AG10803 (cell line): ENCODE data around the gene PACS1.

Experiments used
- DNase-seq: peaks from one replicate; pipeline ENCODE4 v3.0.0; 2010; ENCODE audit warnings: low read depth
- H3K4me3 ChIP-seq: 2 replicates; pipeline ENCODE4 v1.5.1; 2011; ENCODE audit warnings: mild to moderate bottlenecking, low read length, control low read depth
- TF ChIP-seq, protein P1 (sequence below): conservative IDR thresholded peaks from 2 replicates; pipeline ENCODE4 v1.5.1; 2011; ENCODE audit warnings: mild to moderate bottlenecking, low read length, control low read depth, inconsistent platforms

The PACS1 gene

DNA sequence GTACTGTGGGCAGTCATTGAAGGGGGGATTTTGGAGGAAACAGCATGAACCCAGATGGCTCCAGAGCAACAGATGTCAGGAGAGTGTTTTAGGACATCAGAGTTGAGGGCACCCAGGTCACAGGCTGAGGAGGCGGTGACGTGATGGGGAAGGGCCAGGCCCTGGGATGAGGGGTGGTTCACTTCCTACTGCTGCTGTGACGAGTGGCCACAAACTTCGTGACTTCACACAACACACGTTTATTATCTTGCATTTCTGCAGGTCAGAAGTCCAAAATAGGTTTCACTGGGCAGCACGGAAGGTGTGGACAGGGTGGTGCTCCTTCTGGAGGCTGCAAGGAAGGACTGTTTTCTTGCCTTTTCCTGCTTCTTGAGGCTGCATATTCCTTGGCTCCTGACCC is 120.7 kb downstream of the PACS1 start:
- no peak overlapping the region for H3K4me3 ChIP-seq
- no peak for DNase-seq
- TF ChIP-seq, protein P1, sequence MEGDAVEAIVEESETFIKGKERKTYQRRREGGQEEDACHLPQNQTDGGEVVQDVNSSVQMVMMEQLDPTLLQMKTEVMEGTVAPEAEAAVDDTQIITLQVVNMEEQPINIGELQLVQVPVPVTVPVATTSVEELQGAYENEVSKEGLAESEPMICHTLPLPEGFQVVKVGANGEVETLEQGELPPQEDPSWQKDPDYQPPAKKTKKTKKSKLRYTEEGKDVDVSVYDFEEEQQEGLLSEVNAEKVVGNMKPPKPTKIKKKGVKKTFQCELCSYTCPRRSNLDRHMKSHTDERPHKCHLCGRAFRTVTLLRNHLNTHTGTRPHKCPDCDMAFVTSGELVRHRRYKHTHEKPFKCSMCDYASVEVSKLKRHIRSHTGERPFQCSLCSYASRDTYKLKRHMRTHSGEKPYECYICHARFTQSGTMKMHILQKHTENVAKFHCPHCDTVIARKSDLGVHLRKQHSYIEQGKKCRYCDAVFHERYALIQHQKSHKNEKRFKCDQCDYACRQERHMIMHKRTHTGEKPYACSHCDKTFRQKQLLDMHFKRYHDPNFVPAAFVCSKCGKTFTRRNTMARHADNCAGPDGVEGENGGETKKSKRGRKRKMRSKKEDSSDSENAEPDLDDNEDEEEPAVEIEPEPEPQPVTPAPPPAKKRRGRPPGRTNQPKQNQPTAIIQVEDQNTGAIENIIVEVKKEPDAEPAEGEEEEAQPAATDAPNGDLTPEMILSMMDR = no peak

DNA sequence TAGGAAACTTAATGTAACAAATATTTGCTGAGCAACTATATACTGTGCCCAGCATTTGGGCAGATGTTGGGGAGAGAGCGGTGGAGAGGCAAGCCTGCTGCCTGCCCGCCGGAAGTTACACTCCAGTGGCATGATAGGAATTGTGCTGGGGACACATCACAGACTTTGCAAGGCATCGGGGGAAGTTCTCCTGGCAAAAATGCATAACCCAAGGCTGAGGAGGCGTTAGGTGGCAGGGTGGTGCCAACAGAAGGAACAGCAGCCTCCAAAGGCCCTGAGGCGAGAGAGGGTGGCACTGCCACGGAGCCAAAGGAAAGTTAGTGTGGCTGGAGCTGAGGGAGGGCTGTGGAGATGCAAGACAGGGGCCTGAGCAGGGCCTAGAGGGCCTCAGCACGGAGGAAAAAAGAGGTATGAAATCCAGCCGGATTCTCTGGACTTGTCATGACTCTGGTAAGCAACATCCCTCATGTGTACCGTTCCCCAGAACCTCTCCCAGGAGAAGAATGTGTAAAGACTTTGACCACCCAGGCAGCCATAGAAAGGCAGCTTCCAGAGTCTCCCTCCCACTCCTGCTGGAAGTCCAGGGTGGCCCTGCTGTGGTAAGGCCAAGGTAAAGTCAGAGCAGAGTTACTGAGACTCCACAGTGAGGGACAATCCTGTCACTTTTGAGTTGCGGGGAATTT is 122.2 kb downstream of the PACS1 start:
- TF ChIP-seq, protein P1 = no peak
- H3K4me3 ChIP-seq = no peak overlapping the region
- peak; percentile 26 for DNase-seq

DNA sequence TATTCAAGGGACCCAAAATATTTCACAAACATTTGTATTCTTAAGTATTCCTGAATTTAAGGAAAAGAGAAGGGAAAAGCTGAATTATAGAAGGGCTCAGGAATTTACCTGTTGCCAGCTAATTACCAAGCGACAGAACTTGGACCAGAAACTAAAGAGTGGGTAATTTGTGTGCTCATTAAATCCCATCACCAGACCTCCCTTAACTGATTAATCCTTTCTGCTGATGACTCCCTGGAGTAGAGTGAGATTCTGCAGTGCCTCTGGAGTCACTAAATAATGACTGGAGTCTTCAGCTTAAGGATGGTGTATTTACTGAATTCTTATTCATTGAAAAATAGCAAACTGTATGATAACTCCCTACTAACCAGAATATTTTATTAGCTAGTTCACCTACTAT is 124.3 kb downstream of the PACS1 start:
- TF ChIP-seq, protein P1 = no peak
- no peak for DNase-seq
- H3K4me3 ChIP-seq = no peak overlapping the region

DNA sequence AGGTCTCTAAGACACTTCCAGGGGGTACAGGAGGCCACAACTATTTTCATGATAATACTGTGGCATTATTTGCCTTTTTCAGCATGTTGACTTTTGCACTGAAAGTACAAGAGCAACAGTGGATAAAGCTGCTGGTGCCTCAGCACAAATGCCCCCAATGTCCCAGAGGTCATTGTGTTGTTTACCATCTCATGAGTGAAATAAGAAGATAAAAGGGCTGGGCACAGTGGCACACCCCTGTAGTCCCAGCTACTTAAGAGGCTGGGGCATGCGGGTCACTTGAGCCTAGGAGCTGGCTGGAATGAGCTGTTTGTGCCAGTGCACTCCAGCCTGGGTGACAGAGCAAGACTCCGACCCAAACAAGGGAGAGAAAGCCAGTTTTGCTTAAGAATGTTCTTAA is 125.8 kb downstream of the PACS1 start:
- no peak for DNase-seq
- H3K4me3 ChIP-seq = no peak overlapping the region
- TF ChIP-seq, protein P1 = no peak

DNA sequence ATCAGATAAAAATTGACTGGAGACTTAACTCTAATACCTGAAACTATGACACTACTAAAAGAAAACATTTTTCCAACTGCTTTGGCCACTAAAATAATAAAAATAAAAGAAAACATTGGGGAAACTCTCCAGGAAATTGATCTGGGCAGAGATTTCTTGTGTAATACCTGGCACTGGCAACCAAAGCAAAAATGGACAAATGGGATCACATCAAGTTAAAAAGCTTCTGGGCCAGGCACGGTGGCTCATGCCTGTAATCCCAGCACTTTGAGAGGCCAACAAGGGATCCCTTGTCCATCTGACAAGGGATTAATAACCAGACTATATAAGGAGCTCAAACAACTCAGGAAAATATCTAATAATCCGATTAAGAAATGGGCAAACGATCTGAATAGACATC is 133.8 kb downstream of the PACS1 start:
- no peak overlapping the region for H3K4me3 ChIP-seq
- TF ChIP-seq, protein P1 = no peak
- DNase-seq = no peak

DNA sequence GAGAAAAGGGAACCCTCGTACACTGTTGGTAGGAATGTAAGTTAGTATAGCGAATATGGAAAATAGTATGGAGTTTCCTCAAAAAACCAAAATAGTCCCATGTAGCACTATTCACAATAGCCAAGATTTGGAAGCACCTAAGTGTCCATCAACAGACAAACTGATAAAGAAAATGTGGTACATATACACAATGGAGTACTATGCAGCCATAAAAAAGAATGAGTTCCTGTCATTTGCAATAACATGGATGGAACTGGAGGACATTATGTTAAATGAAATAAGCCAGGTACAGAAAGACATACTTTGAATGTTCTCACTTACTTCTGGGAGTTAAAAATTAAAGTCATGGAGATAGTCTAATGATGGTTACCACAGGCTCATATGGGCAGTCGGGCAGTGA is 134.3 kb downstream of the PACS1 start:
- TF ChIP-seq, protein P1 = no peak
- DNase-seq = no peak
- H3K4me3 ChIP-seq = no peak overlapping the region

DNA sequence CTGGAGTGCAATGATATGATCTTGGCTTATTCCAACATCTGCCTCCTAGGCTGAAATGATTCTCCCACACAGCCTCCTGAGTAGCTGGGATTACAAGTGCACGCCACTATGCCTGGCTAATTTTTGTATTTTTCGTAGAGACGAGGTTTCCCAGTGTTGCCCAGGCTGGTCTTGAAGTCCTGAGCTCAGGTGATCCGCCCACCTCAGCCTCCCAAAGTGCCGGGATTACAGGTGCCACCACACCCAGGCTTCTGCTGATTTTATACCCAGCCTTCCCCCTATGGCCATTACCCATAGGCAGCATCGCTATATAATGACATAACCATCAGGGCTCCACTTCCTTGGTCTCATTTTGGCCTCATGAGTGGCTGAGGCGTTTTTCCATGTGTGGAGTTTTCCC is 137.7 kb downstream of the PACS1 start:
- TF ChIP-seq, protein P1 = no peak
- no peak for DNase-seq
- H3K4me3 ChIP-seq = no peak overlapping the region
